AG08395 (cell line): ENCODE results near the gene PCDH9.

Source experiments
- DNase-seq: peaks from one replicate; pipeline ENCODE4 v3.0.0; 2012; ENCODE audit warnings: mixed read lengths, low spot score

PCDH9 gene

GRCh38 chr13:67080351-67080750, 149.8 kb downstream of the PCDH9 start:
- DNase-seq = no peak

DNA sequence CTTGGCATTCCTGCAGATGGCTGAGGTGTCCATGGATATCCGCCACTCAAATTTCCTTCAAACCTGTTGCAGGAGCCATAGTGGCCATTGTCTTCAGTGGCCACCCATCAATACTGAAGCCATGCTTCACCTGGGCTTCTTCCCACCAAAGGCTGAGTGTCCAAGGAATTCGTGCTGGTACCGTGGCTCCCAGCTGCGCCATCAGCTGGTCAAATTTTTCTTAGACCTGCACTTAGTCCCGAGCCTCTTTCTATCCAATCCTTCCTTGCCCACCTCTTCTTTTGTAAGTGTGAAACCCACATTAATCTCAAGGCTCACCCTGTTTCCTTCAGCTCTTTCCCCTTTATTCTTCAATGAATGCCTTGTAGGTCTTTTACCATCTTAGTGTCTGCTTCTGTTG, 152.1 kb downstream of the PCDH9 start:
- DNase-seq = no peak

GRCh38 chr13:67077132-67077531, 153.0 kb downstream of the PCDH9 start:
- no peak for DNase-seq

DNA sequence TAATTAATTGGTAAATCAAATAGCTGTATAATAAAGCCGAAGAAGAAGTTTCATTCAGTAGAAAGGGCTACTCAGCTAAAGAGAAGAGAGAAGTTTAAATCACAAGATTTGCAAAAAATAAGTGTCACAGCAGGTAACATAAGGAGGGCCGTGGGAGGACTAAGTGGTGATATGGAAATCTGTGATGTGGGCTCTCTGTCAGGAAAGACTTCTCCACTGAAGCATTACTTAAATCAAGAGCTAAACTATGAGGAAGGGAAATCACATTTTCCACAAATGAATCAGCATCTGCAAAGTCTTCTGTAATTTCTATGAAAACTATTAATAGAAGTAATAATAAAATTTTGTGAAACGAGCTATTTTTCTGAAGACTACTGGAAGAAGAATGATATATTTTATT, 153.8 kb downstream of the PCDH9 start:
- DNase-seq = no peak

GRCh38 chr13:67075239-67075638, 154.9 kb downstream of the PCDH9 start:
- DNase-seq = no peak

- no peak for DNase-seq
Measured at GRCh38 chr13:67071918-67072598, 158.1 kb downstream of the PCDH9 start.

GRCh38 chr13:67070306-67070705, 159.8 kb downstream of the PCDH9 start:
- DNase-seq = no peak

DNA sequence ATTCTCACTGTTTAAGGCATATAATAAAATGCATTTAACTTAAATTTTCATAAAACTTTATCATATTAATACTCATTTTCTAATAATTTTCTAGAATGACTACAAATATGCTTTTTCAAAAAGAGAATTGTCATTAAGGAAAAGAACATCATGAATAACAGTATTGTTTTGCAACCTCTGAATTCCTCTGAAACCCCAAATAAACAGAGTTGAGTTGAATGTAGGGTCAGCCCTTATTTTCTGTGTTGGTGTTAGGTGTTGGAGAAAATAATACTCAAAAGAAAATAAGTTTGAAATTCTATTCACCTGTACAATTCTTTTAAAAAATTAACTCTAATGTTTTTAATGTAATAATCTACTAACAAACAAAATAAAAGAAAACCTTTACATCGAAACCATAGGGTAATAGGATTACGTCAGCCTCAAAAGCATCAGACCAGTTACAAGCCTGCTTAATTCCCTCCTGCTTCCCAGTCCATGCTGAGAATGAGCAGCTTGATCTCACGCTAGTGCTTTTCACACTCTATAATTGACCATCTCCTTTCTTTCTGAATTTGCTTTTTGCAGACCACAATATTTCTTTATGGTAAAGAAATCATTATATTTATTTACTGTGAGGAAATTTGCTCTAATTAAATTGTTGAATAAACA, 160.9 kb downstream of the PCDH9 start:
- DNase-seq = no peak

GRCh38 chr13:67064920-67065319, 165.2 kb downstream of the PCDH9 start:
- no peak for DNase-seq

DNA sequence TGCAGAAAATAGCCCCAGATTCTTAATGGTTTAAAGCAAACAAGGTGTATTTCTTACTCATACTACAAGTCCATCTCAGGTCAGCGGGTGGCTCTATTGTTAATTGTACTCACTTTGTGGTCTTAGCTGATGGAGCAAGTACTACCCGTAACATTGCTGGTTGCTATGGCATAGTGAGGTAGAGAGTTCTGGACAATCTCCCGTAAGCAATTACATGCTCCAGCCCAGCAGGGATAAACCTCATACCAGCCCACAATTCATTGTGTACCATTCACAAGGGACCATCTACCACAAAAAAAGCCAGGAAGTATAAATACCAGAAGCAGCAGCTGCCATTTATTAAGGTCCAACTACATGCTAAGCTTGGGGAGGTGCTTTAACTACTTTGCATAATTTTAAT, 167.1 kb downstream of the PCDH9 start:
- no peak for DNase-seq

DNA sequence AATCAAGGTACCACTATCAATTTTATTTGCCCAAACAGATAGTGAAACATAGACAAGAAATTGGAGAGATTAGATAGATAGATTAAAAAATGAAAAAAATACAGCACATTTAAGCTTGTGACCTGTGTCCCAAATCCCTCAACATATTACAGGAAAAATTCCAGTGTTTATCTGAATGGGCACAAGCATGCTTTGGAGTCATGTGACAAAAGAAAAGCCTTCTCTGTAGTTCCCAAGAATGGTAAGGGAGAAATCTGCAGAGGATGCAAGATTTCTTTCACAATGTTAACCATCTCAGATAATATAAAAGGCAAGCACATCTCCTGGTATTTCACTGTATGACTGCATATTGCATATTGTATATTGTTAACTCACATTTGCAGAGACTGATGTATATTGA, 168.0 kb downstream of the PCDH9 start:
- no peak for DNase-seq

GRCh38 chr13:67061750-67062149, 168.4 kb downstream of the PCDH9 start:
- DNase-seq = no peak

GRCh38 chr13:67052550-67053490, 177.3 kb downstream of the PCDH9 start:
- DNase-seq = no peak

DNA sequence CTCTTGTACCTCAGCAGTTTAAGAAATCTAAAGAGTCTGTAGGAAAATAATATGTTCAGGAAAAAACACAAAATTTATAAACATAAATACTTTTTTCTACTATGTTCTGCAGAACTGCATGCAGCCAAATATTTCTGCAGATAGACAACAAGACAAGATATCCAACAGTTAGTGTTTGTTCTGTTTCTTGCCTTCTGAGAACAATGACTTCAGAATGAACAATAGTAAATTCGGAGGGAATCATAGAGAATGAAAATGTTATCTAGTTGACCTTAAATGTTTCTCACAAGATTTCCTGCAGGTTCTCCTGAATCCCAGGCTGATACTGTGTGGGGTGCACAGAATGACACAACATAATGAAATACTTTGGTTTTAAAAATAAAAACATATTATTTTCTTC, 180.4 kb downstream of the PCDH9 start:
- no peak for DNase-seq

DNA sequence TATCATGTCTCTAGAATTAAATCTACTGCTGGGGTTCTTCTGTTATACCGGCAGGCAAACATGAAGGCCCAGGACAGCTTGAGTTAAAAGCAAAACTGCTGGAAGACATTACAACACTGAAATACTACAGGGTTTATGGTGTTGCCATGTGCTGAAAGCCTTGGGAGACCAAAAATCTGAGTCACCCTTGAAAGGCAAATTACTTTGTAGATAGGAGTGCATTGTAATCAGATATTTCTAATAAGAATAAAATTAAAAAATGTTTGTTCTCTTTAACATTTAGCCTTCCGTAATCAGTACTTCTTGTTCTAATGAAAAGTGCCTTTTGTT, 181.3 kb downstream of the PCDH9 start:
- DNase-seq = no peak

- DNase-seq = no peak
Measured at GRCh38 chr13:67048084-67048820, 181.9 kb downstream of the PCDH9 start.

DNA sequence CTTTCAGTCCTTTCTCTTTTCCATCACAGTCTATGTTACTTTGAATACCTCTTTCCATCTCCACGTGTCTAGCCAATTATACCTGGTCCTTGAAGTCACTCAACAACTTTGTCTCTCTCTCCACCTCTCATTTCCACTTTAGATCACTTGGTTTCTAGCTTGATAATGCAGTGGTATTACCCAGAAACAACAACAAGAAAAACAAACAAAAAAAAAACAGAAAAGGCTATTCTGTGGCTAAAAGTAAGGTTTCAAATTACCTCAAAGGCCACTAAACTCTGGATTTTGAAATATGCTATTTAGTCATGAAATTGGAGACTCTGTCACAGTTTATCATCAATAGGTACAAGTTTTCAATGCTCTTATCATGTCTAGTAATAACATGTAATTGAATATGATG, 184.8 kb downstream of the PCDH9 start:
- no peak for DNase-seq

- DNase-seq = no peak
Measured at GRCh38 chr13:67043901-67044300, 186.2 kb downstream of the PCDH9 start.

DNA sequence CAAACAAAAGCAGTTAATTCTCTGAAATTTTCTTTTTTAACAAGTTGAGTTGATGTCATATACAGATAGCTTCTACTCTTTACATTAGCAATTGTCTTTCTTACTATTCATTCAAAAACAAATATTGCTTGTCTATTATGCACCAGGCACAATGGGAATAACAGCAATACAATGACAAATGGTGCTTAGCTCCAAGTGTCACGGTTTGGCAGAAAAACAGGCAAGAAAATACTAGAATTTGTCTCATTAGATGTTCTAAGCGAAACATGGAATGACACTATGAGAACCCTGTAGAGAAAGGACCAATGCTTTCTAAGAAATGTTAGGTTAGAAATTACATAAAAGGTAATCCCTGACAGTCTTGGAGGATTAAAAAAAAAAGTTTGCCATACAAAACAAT, 187.6 kb downstream of the PCDH9 start:
- no peak for DNase-seq

DNA sequence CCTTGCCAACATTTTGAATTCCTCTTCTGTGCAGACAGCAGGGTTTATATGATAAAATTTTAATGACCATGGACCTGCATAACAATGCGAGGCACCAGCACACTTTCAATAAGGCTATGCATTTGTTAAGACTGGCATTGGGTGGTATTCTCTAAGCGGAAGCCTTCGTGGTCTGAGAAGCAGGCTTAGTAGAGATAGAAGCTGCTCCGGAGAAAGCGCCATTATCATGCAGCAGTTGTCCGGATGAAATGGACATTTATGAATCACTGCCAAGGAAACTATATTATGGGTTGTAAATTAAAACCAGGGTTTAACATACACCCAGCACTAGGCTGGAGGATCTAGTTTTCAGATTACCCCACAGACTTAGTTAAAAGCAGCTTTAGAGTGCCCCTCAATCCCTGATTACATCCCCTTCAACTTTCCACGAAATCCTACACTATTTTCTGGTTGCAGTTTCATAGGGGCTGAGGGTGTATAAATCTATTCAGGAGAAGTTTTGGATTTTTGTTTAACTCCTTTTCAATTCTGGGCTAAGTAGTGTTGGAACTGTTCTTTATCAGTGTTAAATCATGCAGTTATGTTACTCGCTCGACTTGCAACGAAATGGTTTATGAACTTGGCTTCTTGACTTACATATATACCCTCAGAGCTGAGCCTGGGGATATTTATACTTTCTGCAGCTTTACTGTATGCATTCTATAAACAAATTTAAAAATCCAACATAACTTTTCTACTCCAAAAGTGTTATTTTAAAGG, 193.3 kb downstream of the PCDH9 start:
- no peak for DNase-seq

DNA sequence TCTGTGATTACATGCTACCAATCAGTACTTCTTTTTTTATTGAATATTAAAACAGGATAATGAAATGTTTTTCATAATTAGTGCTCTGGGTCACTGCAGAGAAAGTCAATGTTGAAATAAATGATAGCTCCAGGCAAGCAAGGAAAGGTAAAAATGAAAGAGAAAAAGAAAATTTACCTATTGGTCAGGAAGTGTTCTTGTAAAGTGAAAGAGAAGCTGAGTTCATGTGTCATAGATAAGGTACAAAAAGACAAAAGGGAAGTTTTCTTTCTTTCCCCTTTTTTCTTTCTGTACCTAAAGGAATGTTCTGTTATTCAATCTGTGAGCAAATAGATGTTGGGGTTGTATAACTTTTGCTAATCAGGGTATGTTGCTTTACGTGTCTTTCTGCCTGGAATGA, 197.0 kb downstream of the PCDH9 start:
- DNase-seq = no peak
